ENCODE results near the gene RCCD1. TPM values are rescaled to one million over a fixed set of nuclear protein-coding genes. Genes with fewer than 3 reads are reported as not detected.

Gene RCCD1
- total and polyA plus RNA-seq, 9 of the 15 experiments (the other 6 are each of a cell fraction or from before 2014, with no cell fraction given), result 11.1 to 51.4 (median 24.7) TPM

DNA sequence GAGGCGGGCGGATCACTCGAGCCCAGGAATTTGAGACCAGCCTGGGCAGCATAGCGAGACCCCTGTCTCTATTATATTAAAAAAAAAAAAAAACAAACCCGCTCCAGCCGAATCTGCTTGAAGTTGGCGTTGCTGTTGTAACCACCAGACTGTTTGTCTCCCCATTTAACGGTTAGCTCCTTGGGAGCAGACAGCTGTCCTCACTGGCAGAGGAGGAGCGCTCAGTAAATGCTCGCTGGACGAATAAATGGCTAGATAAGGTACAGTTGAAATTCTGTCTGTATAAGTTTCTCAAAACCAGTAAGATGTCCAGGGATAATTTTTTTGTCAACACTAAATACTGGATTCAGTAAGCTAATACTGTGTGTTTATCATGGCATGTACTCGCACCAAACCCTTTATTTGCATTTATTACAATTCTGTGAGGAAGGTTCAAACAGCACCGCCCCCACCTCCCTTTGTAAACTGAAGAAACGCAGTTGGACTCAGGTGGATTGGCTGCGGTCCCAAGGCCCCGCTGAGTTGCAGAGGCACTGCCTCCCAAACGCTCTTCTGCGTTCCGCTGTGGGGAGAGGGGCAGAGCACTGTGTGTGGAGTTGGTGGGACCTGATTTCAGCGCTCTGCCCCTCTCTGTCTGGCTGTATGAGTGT, 1.1 kb downstream of the RCCD1 start:
- ATAC-seq (peak; percentile 10; the same call in 2 of the 3 replicates), DNase-seq (ENCODE audit: extremely low read depth in 1 of 4, low spot score in 3 of 4) (peak in 2 of 4 experiments; percentile 41 to 62), FAIRE-seq (no peak)
- H3K27ac ChIP-seq (ENCODE audit: extremely low read depth, low read depth, low read length), result peak overlapping the region; percentile 95
- POLR2A ChIA-PET, result interaction anchor here (0.6 to 2.6 kb wide), 4 partner anchors 8 to 303 kb away, joined by 3 to 14 read pairs (median 5); partner anchors contain the start of gene UNC45A
- H3K9ac ChIP-seq (ENCODE audit: insufficient read depth in 1 of 2, low read depth in 2 of 2, low read length in 2 of 2), result peak overlapping the region; percentile 92 to 93
- intact Hi-C loops (cut with micrococcal nuclease), result loop anchor here (5.0 kb wide), 1 partner anchor 37 kb away; the partner anchor contains the start of gene PRC1
- no peaks in the 10 kb centered on the region for H3K9me3 ChIP-seq (replicated peaks; ENCODE audit: control insufficient read depth, insufficient read depth, low read depth, low read length)
- no peaks in the 10 kb centered on the region for H4K20me1 ChIP-seq (replicated peaks; ENCODE audit: control insufficient read depth, insufficient read depth, low read length)
- TSS peak; percentile 64 for BruUV-seq (replicated peaks)
- H3K9me1 ChIP-seq (ENCODE audit: control insufficient read depth, insufficient read depth, low read length), result no peaks in the 10 kb centered on the region
- peak overlapping the region; percentile 79 for H3K4me2 ChIP-seq (ENCODE audit: insufficient read depth, low read length)
- WGBS (ENCODE audit: insufficient coverage, low coverage, missing lambda C conversion rate), result 2% methylated on average over 20 of the region's 20 CpGs
- H3K4me3 ChIP-seq, result peak overlapping the region; percentile 50
- in situ Hi-C loops (cut with MboI), result no loop called here
- H3K36me3 ChIP-seq (ENCODE audit: control insufficient read depth, insufficient read depth, low read length), result peaks cover 63% of the 10 kb centered on the region
- H3K4me1 ChIP-seq (replicated peaks in 1 of 2; ENCODE audit: control insufficient read depth in 2 of 2, insufficient read depth in 2 of 2, low read length in 2 of 2), result peaks cover 8 to 44% of the 10 kb centered on the region in 2 experiments; a peak in 4 of 5 replicates
- peak overlapping the region; percentile 4; the same call in 1 of the 2 replicates for H2AFZ ChIP-seq (ENCODE audit: low read depth, low read length)
- no peaks in the 10 kb centered on the region for H3K27me3 ChIP-seq (ENCODE audit: control insufficient read depth in 2 of 2, insufficient read depth in 2 of 2, low read length in 2 of 2)
- CTCF ChIA-PET (ENCODE audit: low intra/inter-chr PET ratio), result no interaction called here
- H3K79me2 ChIP-seq (ENCODE audit: control insufficient read depth, insufficient read depth, low read length), result peaks cover 27% of the 10 kb centered on the region
- TF ChIP-seq AFF1 (IDR thresholded peaks at IDR 0.05; ENCODE audit: low read depth in 1 of 2, partially characterized antibody in 2 of 2) (peak in 1 of 2 experiments; percentile 39), NFIC (IDR thresholded peaks at IDR 0.05) (peak; percentile 57), CC2D1A (IDR thresholded peaks at IDR 0.05) (0 out of 2 replicates have a peak, but pooled peaks have one; percentile 33), CGGBP1 (CRISPR knock-in tag; IDR thresholded peaks at IDR 0.05) (no peak), MTF1 (CRISPR knock-in tag; IDR thresholded peaks at IDR 0.05; ENCODE audit: borderline replicate concordance) (no peak), ZEB2 (IDR thresholded peaks at IDR 0.05) (0 out of 2 replicates have a peak, but pooled peaks have one; percentile 17), BCOR (IDR thresholded peaks at IDR 0.05) (0 out of 2 replicates have a peak, but pooled peaks have one; percentile 6), PHF21A (IDR thresholded peaks at IDR 0.05; ENCODE audit: borderline replicate concordance, low read depth) (no peak), KDM5B (IDR thresholded peaks at IDR 0.05; ENCODE audit: insufficient replicate concordance, low read depth, low read length) (peak; percentile 33)
- TF ChIP-seq, protein P1, sequence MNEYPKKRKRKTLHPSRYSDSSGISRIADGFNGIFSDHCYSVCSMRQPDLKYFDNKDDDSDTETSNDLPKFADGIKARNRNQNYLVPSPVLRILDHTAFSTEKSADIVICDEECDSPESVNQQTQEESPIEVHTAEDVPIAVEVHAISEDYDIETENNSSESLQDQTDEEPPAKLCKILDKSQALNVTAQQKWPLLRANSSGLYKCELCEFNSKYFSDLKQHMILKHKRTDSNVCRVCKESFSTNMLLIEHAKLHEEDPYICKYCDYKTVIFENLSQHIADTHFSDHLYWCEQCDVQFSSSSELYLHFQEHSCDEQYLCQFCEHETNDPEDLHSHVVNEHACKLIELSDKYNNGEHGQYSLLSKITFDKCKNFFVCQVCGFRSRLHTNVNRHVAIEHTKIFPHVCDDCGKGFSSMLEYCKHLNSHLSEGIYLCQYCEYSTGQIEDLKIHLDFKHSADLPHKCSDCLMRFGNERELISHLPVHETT (CRISPR knock-in tag; conservative IDR thresholded peaks at IDR 0.05 in 1 of 2, IDR thresholded peaks at IDR 0.05 in 1 of 2), result 0 out of 4 replicates have a peak, but pooled peaks of 1 of the 2 experiments have one; percentile 3
- TF ChIP-seq, protein P2, sequence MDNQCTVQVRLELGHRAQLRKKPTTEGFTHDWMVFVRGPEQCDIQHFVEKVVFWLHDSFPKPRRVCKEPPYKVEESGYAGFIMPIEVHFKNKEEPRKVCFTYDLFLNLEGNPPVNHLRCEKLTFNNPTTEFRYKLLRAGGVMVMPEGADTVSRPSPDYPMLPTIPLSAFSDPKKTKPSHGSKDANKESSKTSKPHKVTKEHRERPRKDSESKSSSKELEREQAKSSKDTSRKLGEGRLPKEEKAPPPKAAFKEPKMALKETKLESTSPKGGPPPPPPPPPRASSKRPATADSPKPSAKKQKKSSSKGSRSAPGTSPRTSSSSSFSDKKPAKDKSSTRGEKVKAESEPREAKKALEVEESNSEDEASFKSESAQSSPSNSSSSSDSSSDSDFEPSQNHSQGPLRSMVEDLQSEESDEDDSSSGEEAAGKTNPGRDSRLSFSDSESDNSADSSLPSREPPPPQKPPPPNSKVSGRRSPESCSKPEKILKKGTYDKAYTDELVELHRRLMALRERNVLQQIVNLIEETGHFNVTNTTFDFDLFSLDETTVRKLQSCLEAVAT (IDR thresholded peaks at IDR 0.05), result 0 out of 4 replicates have a peak, but pooled peaks of 1 of the 2 experiments have one; percentile 9
- TF ChIP-seq, protein P3, sequence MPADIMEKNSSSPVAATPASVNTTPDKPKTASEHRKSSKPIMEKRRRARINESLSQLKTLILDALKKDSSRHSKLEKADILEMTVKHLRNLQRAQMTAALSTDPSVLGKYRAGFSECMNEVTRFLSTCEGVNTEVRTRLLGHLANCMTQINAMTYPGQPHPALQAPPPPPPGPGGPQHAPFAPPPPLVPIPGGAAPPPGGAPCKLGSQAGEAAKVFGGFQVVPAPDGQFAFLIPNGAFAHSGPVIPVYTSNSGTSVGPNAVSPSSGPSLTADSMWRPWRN (IDR thresholded peaks at IDR 0.05; ENCODE audit: low read depth), result peak; percentile 23; the same call in 1 of the 2 replicates

All from K562 (cell line).